NCI-H226 (cell line): ENCODE measurements around the gene TPI1.
A peak's percentile ranks its signal among the peaks of the same experiment; 100 is the strongest.
"Not testable (repeated sequence)": the region's sequence is repeated elsewhere in the genome, so short reads cannot be mapped to it uniquely, and the experiment has no call there.

Experiments used
- DNase-seq: peaks from one replicate; pipeline ENCODE4 v3.0.0-alpha.2; 2015

TPI1 gene

GRCh38 chr12:6849427-6849826 is 17.9 kb upstream of the TPI1 start:
- DNase-seq = no peak

DNA sequence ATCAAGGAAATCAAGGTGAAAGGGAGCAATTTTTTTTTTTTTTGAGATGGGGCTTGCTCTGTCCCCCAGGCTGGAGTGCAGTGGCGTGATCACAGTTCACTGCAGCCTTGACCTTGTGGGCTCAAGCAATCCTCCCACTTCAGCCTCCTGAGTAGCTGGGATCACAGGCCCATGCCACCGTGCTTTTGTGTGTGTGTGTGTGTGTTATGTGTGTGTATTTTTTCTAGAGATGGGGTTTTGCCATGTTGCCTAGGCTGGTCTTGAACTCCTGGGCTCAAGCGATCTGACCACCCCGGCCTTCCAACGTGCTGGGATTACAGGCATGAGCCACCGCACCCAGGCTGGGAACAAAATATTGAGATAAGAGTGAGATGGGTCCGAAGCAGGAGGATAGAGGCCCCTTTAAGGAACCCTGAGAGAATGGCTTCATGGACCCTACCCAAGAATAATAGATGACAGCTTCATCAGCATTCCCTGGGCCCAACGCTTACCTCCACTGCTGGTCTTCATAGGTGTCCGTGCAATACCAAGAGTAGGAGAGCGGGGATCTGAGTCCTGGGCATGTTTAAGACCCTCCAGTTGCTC is 17.3 kb upstream of the TPI1 start:
- DNase-seq = no peak

DNA sequence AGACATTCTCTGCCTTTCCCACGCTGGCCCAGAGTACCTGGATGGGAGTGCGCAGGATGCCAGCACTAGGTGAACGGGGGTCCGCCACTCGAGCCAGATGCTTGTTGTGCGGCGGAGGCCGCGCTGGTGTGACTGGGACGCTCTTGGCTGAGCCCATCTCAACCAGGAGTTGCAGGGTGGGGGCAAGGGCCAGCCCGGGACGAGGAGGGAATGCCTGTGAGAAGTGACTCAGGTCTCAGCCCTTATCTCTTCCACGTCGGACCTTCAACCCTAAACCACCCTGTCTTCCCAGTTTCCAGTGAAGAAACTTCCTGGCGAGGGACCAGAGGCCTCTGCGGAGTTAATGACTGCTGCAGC is 16.6 kb upstream of the TPI1 start:
- no peak for DNase-seq

DNA sequence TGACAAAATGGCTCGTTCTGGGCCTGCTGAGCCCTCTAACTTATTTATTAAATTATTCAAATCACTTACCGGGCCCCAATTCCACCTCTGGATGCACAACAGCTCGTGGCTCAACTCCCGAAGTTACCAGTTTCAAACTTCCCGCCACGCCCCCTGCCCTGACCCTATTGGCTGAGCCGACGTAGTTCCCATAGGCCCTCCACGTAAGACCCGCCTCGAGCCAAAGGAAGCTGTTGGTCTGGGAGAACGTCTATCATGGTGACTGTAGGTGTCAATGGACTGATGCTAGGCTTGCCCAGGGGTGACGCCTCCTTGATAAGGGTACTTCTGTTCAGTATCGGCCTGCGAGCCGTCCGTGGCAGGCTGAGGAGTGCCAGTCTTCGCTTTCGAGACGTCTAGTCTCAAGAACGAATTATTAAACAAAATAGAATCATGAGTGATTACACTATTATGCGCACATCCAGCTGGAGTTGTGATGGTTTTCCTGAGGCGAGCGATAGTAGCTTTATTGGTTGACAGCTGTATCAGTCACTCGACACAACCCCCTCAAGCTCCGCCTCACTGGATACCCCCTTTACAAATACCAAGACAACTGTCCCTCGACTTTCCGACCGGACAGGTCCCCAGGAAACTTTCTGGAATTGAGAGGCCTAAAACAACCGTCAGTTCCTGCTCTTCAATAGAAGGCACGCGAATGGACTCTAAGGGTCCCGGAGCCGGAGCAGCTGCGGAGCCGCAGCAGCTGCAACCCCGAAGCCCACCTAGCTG is 16.0 kb upstream of the TPI1 start, which contains the start of gene CDCA3:
TSS of gene CDCA3 (minus strand) at position 134 of the 768 bp plus-strand sequence. CDS start 334 bp downstream, outside the sequence.
- peak; percentile 99 for DNase-seq

GRCh38 chr12:6851921-6852650 is 15.2 kb upstream of the TPI1 start, which contains the start of gene USP5:
Gene USP5, plus strand, starts transcription at chr12:6852150. Its CDS starts 30 bp downstream, at chr12:6852180.
- DNase-seq = peak; percentile 100

DNA sequence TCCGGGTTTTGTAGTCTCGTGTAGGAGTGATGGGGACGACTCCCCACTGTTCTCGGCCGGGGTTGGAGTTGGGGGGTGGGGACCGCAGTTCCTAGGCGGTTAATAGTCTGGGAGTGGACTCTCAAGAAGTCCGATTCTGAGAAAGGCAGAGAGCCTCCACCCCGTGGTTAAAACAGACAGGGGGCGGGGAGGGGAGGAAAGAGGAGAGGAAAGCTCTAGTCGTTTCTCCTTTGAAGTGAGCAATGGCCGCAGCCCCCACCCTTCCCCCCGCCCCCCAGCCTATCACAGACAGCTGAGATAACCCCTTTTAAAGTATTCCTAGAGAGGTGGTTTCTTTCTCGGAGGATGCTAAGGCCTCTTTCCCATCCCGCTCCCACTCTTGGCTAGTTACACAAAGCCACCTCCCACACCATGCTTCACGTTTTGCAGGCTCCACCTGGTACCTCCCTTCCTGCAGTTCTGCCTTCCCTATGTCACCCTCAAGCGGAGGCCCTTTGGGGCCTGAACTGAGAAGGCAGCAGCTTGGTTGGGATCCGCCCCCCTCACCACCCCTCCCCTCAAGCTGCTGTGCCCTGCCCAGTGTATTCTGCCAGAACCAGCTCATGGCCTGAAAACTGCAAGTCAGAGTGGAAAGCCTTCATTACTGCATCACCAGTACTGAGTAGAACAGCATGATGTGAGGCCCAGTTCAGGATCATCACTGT is 14.5 kb upstream of the TPI1 start:
- DNase-seq = peak; percentile 87

DNA sequence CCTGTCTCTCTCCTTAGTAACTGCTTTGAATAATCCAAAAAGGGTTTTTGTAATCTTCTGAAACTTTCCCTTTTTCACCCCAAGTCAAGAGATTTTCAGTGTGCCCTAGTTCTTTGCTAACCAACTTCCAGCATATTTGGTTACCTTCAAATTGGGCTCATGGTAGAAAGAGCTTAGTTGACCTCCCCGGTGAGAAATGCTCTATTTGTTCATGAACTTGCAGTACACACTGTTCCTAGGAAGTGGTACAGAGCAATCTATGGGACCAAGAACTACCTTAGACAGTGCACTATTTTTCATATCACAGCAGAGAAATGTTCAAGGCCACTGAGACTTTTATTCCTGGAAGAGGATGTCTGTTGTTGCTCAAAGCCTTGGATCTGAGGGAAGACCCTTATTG is 13.7 kb upstream of the TPI1 start:
- no peak for DNase-seq

DNA sequence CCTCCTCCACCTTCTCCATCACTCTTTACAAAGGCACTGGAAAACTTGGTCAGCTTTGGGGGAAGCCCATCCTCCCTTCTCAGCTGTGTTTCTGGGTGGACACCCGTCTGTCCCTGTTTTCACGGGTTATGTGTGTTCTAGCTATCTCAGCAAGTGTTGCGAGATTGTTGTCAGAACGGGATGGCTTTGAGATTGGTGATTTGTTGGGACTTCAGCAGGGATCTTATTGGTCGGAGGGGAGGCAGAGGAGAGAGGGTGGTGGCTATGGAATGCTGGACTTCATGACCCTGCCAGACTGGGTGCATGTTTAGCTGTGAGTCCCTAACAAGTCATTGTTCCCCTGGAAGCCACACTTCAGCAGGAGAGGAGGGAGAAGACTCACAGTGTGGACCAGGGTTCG is 13.3 kb upstream of the TPI1 start:
- no peak for DNase-seq

DNA sequence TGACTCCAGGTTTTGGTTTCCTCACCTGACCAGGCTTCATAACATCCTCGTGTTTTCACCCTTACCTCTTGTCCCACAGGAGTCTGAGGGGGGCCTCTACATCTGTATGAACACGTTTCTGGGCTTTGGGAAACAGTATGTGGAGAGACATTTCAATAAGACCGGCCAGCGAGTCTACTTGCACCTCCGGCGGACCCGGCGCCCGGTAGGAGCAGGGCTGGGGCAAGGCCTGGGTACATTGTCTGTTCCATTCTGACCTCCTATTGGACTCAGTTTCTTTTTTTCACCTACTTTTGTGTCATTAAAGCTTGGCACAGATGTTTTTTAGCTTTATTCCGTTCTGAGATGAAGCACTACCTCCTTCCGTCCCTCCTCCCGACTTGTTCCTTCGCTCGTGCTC is 12.0 kb upstream of the TPI1 start:
- no peak for DNase-seq

DNA sequence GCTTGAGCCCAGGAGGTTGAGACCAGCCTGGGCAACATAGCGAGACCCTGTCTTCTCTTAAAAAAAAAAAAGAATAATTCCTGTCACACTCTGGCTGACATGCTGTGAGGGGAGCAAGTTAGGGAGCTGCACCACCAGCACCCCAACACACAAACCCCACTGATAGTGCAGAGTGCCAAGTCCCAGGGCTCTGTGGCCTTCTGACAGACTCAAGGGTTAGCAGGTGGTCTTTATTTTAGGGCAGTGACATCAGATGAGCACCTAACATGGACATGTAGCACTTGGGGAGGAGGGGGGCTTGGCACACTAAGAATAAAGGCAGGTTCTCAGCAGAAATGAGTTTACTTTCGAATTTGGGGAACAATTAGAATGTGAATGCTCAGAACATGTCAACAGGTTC is 8.5 kb upstream of the TPI1 start:
- DNase-seq = no peak

- DNase-seq = no peak
Measured at GRCh38 chr12:6860116-6860515, 7.2 kb upstream of the TPI1 start.

GRCh38 chr12:6860942-6861341 is 6.4 kb upstream of the TPI1 start:
- no peak for DNase-seq

DNA sequence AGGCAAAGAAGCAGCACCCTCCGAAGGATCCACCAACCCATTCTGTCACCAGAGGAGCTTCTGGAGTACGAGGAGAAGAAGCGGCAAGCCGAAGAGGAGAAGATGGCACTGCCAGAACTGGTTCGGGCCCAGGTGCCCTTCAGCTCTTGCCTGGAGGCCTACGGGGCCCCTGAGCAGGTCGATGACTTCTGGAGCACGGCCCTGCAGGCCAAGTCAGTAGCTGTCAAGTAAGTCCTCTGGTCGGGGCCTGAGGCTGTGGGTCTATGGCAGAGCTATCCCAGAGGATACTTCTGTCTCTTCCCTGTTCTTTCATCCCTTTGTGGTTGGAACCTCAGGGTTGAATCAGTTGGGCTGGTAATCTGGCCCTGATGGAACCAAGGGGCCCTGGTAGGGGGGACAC is 5.9 kb upstream of the TPI1 start:
- DNase-seq = no peak

- DNase-seq = no peak
Measured at GRCh38 chr12:6863033-6863432, 4.3 kb upstream of the TPI1 start.

GRCh38 chr12:6863586-6864321 is 3.6 kb upstream of the TPI1 start:
- DNase-seq = peak; percentile 43

GRCh38 chr12:6865307-6865706 is 2.0 kb upstream of the TPI1 start:
- not testable (repeated sequence) for DNase-seq

DNA sequence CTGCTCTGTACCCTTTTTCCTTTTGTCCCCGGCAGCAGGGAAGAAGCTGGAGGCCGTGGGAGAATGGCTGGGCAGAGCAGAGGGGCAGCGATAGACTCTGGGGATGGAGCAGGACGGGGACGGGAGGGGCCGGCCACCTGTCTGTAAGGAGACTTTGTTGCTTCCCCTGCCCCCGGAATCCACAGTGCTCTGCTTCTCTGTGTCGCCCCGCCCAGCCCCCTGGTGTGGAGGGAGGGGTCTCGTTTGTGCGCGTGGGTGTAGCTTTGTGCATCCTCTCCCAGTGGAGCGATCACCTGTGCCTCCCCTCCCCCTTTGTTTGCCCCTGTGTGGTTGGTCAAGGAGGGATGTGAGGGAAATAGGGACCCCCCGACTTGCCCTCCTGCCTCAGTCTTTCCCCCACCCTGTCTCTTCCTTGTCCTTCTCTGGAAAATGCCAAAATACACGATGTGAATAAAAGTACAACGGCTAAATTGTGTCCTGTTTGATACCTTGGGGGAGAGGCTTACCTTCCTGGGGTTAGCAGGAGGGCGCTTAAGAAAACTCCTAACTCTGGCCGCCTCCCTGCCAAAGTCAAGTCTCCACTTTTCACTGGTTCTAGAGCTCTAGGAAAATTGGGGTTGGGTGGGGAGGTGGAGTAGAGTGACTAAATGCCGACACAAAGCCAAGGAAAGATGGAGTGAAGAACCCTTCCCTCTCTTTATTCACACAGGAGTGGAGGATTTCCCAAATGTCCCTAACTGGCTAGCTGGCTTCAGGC is 990 bp upstream of the TPI1 start:
- DNase-seq = no peak

GRCh38 chr12:6866920-6867412 is 365 bp upstream of the TPI1 start:
- no peak for DNase-seq

DNA sequence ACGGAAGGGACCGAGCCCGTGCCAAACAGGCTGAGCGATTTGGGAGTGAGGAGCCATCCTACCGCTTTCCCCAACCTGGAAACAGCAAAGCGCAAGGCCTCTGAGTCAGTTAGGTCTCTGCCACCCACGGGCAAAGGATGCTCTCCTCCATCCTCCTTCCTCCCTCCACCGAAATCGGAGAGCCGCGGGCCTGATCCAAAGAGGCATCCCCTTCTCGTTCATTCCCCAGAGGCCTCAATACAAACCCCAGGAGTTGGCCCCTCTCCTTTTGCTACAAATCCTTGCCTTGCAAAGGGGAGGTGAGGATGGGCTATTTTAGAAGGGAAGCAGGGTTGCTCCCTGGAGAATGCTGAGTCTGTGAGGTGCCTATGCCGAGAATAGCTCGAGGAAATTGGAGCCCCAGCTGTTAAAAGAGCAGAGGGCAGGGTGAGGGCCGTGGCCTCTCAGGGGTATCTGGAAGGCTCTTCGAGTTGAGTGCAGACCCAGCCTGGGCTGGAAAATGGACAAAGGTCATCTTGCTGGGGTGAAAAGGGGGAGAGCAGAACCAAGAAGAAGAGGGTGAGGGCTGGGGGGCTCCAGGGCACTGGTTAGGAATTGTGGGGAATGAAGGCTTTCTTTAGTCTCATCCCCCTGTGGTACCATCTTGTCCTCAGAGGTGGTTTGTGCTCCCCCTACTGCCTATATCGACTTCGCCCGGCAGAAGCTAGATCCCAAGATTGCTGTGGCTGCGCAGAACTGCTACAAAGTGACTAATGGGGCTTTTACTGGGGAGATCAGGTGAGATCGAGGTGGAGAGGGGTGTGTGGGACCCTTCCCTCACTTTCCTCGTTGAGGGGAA is 1.1 kb downstream of the TPI1 start:
- DNase-seq = no peak
